Esophagus muscularis mucosa (tissue), 3 donors: ENCODE measurements around the gene CCDC3.

Experiments
- POLR2AphosphoS5 ChIP-seq, 2 donors: sonication (generic); formaldehyde crosslinking; IDR thresholded peaks; one replicate each; pipeline ENCODE4 v1.6.1; 2017; ENCODE audit warnings: antibody characterized with exemption in 2 of 2
- TF ChIP-seq, protein P1 (sequence below), 3 experiments: fragments of 200-600 bp in 2 of 3; fragments of 450-650 bp in 1 of 3; sonication (generic) in 2 of 3; IDR thresholded peaks; one replicate each; pipeline ENCODE4 v1.5.1; 2017 to 2019; ENCODE audit warnings: antibody characterized with exemption in 3 of 3, mild to moderate bottlenecking in 2 of 3, moderate library complexity in 1 of 3

DNA sequence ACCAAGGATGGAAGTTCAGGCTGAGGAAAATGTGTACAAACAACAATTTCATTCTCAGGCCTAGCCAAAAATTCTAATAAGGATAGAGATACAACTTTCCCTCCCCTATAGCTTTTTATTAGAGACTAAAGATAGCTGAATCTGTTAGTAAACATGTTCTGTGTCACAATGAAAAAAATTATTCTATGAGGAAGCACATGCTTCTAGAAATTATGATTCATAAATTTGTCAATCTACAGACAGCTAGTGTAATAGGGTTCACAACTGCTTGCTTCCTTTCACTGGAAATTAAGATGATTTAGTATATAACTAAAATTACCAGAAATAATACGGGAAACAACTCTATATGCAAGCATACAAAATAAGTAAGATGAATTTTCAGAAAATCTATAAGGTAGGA is 56.6 kb downstream of the CCDC3 start:
- TF ChIP-seq, protein P1, sequence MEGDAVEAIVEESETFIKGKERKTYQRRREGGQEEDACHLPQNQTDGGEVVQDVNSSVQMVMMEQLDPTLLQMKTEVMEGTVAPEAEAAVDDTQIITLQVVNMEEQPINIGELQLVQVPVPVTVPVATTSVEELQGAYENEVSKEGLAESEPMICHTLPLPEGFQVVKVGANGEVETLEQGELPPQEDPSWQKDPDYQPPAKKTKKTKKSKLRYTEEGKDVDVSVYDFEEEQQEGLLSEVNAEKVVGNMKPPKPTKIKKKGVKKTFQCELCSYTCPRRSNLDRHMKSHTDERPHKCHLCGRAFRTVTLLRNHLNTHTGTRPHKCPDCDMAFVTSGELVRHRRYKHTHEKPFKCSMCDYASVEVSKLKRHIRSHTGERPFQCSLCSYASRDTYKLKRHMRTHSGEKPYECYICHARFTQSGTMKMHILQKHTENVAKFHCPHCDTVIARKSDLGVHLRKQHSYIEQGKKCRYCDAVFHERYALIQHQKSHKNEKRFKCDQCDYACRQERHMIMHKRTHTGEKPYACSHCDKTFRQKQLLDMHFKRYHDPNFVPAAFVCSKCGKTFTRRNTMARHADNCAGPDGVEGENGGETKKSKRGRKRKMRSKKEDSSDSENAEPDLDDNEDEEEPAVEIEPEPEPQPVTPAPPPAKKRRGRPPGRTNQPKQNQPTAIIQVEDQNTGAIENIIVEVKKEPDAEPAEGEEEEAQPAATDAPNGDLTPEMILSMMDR (IDR thresholded peaks at IDR 0.05), result no peak
- no peak for TF ChIP-seq POLR2AphosphoS5 (IDR thresholded peaks at IDR 0.05)
